Activated CD8-positive, alpha-beta memory T cell treated with anti-CD3 and anti-CD28 coated beads, Interleukin-2, amount 50 U/mL, for 24 hours (primary cell): ENCODE data around the gene CCDC88B.

Experiments used
- DNase-seq: peaks from one replicate; pipeline ENCODE4 v3.0.0-alpha.2; 2020; ENCODE audit errors: extremely low read depth

Gene CCDC88B

DNA sequence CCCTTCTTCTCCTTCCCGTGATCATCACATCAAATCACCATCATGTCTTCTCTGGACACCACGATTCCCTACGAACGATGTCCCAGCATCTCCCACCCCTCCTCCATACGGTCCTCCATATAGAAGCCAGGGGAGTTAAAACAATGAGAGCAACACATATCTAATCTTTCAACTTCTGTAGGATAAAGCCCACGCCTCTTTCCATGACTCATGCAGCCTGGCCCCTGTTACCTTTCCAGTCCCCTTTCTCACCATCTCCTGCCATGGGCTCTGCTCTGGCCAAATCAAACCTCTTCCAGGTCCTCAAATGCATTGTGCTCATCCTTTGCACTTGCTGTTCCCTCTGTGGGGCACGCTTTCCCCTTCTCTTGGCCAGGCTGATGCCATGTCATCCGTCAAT lies 42.6 kb downstream of the CCDC88B start:
- no peak for DNase-seq

DNA sequence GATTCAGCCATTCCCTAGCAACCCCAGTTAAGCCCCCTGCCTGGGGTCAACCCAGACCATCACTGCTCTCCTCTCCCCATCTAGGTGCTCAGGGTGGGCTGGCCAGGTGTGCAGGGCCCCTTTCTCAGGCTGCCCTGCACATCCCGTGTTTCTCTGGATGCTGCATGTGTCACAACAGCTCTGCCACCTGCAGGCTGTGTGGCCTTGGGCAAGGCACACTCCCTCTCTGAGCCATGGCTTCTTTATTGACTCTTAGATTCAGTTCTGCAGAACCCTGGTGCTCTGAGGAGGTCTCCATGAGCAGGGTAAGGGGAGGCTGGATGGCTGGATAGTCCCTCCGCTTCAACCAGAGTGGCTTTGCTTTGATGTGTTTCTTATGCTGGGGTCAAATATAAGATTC lies 43.6 kb downstream of the CCDC88B start:
- DNase-seq: no peak

DNA sequence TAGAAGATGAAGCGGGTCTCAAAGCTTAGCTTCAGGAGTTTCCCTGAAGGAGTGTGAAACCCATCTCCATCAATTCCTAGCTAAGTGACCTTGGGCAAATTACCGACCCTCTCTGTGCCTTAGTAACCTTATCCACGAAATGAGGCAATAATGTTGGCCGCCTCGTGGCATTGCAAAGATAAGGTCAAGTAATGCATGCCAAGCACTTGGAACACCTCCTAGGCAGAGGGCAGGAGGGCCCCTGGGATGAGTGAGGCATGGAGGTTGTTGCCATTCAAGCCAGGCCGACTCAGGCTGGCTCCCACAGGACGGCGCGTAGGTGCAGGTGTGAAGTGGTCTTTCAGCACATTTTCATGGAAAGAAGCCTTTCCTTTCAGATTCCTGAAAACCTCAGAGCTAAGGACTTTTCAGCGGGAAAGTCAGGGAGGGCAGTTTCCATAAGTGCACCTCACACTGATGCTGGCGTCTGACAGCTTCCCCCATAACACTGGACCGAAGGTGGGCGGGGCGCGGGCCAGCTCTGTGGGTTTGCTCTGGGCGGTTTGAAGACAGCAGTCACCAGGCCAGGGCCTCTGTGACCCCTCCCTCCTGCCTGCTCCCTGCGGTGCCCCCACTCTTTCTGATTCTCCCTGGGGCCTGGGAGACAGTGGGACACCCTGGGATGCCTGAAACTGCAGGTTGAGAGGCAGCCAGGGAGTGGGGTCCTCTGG lies 44.2 kb downstream of the CCDC88B start:
- DNase-seq: no peak

DNA sequence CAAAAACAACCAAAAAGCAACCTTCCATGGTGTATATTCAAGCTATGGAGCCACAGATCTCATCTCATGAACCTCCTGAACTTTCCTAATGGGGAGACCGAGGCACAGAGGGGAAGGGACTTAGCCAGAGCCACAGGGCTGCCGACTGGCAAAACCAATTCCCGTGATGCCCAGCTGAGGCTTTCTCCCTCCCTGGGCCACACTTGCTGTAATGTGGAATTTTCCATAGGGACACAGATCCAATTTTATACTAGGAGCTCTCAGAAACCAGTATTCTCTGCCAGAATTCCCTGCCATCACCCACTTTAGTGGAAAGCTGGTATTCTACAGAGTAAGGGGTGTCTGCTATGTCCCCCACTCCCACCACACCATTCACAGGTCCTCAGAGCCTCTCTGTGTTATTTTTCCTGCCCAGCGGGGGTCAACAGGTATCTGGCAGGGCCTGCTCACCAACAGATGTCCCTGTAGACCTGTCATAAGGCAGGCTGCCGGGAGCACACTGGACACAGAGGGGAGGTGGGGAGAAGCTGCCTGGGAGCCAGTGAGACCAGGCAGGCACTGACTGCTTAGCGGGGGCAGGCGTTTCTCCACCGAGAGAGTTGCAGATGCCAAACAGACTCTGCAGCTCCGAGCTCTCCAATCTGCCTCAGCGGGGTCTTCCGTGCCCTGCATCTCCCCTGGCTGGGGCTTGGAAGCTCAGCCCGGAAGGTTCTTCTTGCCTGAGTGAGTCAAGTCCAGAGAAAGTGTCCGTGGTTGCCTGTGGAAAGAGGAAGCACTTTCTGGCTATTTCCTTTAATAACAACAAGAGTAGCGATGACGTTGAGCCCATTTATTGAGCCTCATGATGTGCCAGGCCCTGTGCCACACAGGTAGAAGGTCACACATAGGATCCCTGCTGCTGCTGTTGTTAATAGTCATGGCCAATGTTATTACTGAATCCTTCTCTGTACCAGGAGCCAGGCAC lies 45.3 kb downstream of the CCDC88B start:
- no peak for DNase-seq

DNA sequence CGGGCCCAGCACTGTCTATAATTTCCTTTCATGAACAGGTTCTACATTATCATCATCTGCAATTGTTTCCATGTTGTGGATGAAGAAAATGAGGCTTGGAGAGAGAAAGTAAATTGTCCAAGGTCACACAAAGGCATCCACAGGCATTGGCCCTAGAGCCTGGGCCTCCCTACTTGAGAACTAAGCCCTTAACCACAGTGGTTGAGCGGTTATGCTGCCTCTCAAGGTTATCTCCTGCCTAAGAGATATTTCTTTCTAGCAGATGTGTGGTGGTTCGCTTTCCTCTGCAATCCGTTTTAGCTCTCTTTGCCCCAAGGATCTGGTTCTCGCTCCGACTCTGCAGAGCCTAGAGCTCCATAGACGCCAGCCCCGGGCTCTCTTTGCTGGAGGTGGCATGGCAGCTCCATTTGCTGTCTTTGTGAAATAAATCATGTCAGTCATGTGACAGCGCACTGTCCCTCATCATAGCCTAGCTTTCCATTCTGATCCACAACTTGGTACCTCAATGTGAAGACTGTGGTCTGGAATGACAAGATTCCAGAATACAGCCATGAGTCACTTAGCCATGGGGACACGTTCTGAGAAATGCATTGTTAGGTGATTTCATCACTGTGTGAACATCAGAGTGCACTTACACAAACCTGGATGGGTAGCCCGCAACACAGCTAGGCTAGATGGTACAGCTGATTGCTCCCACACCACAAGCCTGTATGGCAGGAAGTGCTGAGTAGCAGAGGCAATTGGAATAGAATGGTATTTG lies 46.1 kb downstream of the CCDC88B start:
- DNase-seq: no peak

DNA sequence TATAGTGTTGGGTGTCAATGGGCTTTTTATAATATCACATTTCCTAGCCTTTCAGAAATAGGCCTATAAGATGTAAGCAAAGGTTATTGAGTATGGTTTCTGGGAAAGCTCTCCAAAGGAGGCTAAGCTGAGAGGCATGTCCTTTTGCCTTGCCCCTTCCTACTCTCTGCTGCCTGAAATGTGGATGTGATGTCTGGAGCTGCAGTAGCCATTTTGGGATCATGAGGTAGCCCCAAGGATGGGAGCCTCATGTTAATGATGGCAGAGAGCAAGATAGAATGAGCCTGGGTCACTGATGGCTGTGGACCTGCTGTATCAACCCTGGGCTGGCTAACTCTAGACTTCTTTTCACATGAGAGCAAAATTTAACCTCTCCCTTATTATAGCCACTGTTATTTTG lies 47.9 kb downstream of the CCDC88B start:
- DNase-seq: no peak

DNA sequence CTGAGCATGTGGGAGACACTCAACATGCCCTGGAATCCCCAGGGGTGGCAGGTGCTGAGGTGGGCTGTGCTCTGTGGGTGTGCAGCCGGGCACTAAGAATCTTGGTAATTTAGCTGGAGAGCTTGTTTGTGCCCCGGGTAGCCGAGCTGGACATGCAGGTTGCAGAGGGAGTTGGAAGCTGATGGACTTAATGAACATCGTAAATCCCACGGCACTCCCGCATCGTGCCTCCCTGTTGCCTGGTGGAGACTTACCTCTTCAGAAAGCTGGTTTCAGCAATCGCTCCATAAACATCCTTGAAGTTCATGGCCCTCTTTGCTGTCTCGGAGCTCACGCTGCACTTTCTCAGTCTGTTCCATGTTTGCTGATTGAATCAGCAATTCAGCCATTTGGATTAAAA lies 48.9 kb downstream of the CCDC88B start:
- no peak for DNase-seq

DNA sequence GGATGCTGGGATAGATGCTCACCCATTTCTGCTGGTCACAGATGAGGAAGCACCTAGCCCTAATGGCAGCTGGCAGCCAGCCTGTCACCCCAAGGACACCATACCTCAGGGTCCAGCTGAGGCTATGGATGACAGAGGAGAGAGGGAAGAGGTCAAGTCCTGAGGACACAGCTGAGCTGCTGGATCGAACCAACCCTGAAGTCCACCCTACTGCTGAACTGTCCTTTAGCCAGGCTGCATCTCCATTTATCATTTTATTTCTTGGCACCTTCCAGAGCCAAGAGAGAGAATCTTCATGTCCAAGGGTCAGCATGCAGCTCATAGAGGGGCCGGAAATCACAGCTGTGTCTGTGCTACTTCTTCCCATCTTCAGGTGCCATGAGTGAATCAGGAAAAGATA lies 49.8 kb downstream of the CCDC88B start:
- no peak for DNase-seq

DNA sequence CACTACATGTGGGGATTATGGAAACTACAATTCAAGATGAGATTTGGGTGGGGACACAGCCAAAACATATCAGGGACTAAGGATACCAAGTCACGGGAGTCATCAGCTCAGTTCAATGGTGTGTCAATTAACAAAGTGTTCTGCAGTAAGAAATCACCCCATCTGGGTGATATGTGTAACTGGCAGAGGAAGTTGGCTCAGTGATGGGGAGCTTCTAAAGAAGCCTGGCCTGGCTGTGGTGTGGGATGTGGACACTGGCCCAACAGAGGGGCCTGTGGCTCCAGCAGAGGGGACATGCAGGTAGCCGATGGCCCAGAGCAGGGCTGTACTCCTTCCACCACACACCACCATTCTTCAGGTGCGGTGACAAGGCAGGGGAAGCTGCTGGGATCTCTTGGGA lies 50.6 kb downstream of the CCDC88B start:
- no peak for DNase-seq

DNA sequence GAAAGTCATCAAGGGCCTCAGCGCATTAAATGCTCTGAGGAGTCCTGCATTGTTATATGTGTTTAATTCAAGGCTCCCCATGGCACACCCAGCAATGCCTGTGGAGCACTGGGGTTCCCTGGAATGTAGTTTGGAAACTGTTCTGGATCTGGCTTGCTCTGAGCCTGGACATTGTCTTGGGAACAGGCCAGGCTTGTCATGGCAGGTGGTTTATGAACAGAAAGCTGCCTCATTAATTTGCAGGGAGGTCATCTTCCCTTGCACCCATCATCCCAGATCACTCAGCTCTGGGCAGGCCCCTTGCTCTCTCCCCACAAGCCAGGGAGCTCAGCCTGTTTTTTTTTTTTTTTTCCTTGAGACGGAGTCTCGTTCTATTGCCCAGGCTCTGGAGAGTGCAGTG lies 51.8 kb downstream of the CCDC88B start:
- no peak for DNase-seq

DNA sequence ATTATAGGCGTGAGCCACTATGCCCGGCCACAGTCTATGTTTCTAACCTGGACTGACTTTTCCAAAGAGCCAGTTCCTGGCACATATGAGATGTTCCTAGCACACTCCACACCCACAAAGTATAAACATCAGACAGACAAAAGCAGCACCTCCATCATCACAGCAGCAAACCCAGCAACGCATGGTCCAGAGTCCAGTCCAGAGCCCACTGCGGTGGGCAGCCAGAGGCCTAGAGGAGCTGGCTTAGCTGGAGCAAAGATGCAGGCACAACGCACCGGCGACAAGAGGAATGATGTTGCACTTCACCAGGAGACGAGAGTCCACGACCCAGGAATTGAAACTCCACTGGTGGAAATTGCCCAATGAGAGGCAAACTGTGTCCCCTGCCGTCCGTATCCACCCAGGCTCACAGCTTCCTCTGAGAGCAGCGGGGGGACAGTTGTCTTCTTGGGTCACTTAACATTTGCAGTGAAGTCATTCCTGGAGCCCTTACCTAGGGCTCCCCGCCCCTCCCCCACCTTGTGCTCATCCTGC lies 55.6 kb downstream of the CCDC88B start:
- no peak for DNase-seq

DNA sequence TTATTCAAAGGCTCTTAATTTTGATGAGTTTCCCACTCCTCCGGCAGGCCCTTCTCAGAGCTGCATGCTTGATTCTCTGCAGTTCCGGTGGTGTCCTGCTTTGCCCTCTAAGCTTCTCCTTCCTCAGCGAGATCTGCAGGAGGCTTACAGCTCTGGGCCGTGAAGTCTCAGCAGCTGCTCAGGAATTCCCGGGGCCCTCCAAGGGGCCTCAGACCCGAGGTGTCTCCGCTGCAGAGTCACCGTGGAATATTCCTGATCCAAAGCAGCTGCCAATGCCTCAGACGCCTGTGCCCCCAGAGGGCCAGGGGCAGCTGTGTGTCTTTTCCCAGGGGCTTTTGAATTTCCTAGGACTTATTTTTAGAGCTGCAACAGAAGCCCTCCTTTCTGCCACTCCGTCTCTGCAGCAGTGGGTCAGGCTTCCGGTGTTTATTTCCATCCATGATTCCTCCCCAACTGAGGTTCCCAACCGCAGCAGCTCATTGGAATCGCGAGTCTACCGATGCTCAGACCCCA lies 56.1 kb downstream of the CCDC88B start:
- no peak for DNase-seq

DNA sequence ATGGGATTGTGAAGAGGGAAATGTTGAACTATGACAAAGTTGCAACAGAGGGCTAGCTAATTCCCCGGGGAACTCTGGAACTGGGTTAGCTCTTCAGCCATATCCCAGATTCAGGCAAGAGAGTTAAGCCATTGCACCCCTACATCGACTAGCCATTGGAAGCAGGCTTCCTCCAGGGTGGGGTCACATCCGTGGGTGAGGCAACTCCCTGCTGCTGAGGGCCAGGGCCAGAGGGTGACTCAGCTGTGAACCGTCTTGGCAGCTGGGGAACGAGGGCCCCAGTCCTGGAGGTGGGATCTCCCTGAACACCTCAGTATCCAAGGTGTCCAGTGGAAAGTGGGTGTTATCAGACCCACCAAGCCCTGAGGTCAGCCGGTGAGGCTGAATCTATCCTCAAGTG lies 60.1 kb downstream of the CCDC88B start:
- no peak for DNase-seq

DNA sequence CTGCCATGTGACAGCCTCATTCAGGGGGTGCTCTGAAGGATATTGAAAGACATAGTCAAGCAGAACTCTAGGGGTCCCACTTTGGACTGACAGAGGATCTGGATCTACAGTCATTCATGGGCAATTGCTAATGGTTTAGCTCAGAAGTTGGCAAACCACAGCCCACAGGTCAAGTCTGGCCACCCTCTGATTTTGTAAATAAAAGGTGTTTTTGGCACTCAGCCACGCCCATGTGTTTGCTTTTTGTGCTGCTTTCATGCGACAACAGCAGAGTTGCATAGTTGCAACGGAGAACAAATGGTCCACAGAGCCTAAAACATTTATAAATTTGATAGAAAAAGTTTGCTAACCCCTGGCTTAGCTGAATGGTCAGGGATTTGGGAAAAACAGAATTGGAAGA lies 60.7 kb downstream of the CCDC88B start:
- DNase-seq: no peak

DNA sequence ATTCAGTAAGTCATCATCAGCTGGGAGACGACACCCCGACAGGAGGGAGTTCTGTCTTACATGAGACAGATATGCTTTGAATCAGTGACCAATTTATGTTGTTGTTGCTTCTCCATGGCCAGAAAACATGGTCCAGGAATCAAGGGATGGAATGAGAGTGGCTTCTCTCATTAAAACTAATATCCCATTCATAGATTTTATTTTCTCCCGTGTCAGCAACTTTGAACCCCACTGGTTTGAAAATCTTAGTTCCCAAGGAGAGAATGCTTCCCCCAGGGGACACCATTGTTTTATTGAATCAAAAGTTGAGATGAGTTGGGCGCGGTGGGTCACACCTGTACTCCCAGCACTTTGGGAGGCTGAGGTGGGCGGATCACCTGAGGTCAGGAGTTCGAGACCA lies 61.8 kb downstream of the CCDC88B start:
- DNase-seq: no peak

DNA sequence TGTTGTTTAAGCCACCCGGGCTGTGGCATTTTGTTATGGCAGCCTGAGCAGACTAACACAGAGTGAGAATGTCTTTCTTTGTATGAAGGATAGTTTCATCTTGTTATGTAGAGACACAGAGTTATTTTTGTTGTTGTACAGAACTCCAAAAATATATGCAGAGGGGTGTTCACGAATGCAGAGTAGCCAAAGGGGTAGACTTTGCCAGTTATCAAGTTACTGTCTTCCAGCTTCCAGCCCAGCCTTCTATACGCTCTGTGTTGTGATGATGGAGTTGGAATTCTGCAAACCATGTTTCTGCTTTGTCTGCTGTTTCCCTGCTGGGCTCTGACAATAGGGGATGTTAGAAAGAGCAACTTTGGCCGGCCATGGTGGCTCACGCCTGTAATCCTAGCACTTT lies 63.1 kb downstream of the CCDC88B start:
- DNase-seq: no peak

DNA sequence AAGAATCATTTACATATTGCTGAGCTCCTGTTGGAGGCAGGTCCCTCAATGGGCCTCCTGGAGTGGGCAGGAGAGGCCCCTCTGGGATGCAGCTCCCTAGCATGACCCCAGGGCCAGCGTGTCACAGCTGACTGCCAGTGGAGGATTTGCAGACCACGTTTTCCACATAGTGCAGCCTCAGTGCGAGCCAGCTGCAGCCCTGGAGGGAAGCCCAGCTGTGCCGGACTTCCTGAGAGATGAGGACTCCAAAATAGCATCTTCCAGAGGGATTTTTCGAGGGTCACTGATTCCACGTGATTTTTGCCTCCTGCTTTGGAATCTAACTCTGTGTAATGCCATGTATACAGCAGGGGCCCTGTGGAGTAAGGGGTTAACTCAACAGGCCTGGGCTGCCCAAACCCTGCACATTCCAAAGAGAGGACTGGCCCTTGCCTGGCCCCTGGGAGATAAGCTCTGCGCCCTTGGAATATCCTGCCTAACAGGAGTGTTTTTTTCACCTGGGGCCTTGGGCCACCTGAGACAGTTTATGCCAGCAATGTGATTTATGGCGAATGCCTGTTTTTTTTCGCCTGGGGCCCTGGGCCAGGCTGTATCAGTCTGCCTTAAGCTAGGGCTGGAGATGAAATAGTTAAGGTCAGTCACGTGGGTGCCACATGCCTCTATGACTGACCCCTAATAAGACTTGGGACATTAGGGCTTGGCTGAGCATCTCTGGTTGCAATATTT lies 66.4 kb downstream of the CCDC88B start:
- DNase-seq: no peak
